ENCODE results near the gene TRPV5.

The TRPV5 gene

GRCh38 chr7:142959202-142959601 lies 25.7 kb upstream of the TRPV5 start:
- no peak for DNase-seq (ENCODE audit: extremely low read depth, insufficient read length)
- Histone ChIP-seq H3K36me3 (ENCODE audit: control insufficient read depth, insufficient read depth, low read length) (no peaks in the 10 kb centered on the region), H3K27me3 (replicated peaks; ENCODE audit: control insufficient read depth, insufficient read depth, low read length) (no peaks in the 10 kb centered on the region), H3K4me3 (replicated peaks; ENCODE audit: low read depth, low read length) (no peak overlapping the region)
- no peak for TF ChIP-seq CTCF (IDR thresholded peaks at IDR 0.05; ENCODE audit: insufficient read depth, low read length, poor library complexity, severe bottlenecking)

DNA sequence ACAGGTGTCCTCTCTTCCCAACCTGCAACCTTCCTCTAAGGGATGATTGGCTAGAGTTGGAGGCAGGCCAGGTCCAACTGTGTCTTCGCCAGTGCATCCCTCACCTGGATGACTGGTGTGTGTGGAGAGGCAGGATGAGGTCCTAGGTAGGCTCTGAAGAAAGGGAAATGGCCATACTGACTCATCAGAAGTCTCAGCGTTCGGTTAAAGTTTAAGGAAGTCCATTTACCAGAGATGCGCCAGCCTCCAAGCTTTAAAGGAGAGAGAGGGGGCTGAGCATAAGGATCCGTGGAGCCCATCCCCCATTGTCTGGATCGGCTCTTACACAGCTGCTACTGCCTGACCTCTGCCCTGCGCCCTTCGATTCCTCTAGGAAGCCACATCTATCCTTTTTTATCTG lies 24.2 kb upstream of the TRPV5 start:
- Histone ChIP-seq H3K4me3 (replicated peaks; ENCODE audit: low read depth, low read length) (no peak overlapping the region), H3K36me3 (ENCODE audit: control insufficient read depth, insufficient read depth, low read length) (no peaks in the 10 kb centered on the region), H3K27me3 (replicated peaks; ENCODE audit: control insufficient read depth, insufficient read depth, low read length) (no peaks in the 10 kb centered on the region)
- no peak for DNase-seq (ENCODE audit: extremely low read depth, insufficient read length)
- no peak for TF ChIP-seq CTCF (IDR thresholded peaks at IDR 0.05; ENCODE audit: insufficient read depth, low read length, poor library complexity, severe bottlenecking)

- no peak for TF ChIP-seq CTCF (IDR thresholded peaks at IDR 0.05; ENCODE audit: insufficient read depth, low read length, poor library complexity, severe bottlenecking)
- DNase-seq (ENCODE audit: extremely low read depth, insufficient read length), result no peak
- Histone ChIP-seq H3K4me3 (replicated peaks; ENCODE audit: low read depth, low read length) (no peak overlapping the region), H3K36me3 (ENCODE audit: control insufficient read depth, insufficient read depth, low read length) (no peaks in the 10 kb centered on the region), H3K27me3 (replicated peaks; ENCODE audit: control insufficient read depth, insufficient read depth, low read length) (no peaks in the 10 kb centered on the region)
These were observed 23.5 kb upstream of the TRPV5 start for GRCh38 chr7:142956951-142957623.

DNA sequence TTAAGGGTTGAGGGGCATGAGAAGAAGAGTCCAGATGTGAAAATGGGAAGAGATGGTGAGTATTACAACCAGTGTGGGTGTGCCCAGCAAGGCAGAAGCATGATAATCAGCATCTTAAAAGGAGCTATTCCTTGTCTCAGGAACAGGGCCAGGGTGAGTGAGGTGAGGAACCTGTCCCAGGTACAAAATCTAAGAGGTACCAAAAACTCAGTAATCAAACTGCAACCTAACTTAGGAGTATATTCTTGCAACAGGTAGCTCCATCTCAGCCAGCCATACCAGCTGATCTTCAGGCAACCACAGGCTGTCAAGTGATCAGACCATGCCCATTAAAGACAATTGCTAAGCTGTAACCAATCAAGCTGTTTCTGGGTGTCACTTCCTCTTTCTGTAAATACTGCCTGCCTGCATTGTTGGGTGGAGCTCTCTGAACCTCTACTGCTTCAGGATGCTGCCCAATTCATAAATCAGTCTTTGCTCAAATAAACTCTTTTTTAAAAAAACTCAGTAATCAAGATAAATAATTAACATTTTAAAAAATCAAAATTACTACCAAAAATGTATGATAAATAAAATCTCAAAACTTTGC lies 21.2 kb upstream of the TRPV5 start:
- H3K4me3 ChIP-seq (replicated peaks; ENCODE audit: low read depth, low read length), result no peak overlapping the region
- no peaks in the 10 kb centered on the region for H3K36me3 ChIP-seq (ENCODE audit: control insufficient read depth, insufficient read depth, low read length)
- H3K27me3 ChIP-seq (replicated peaks; ENCODE audit: control insufficient read depth, insufficient read depth, low read length), result no peaks in the 10 kb centered on the region
- no peak for DNase-seq (ENCODE audit: extremely low read depth, insufficient read length)
- TF ChIP-seq CTCF (IDR thresholded peaks at IDR 0.05; ENCODE audit: insufficient read depth, low read length, poor library complexity, severe bottlenecking), result no peak

- Histone ChIP-seq H3K36me3 (ENCODE audit: control insufficient read depth, insufficient read depth, low read length) (no peaks in the 10 kb centered on the region), H3K27me3 (replicated peaks; ENCODE audit: control insufficient read depth, insufficient read depth, low read length) (no peaks in the 10 kb centered on the region; the same call in none of the 2 replicates), H3K4me3 (replicated peaks; ENCODE audit: low read depth, low read length) (no peak overlapping the region)
- TF ChIP-seq CTCF (IDR thresholded peaks at IDR 0.05; ENCODE audit: insufficient read depth, low read length, poor library complexity, severe bottlenecking), result no peak
- DNase-seq (ENCODE audit: extremely low read depth, insufficient read length), result no peak
These were observed 16.7 kb upstream of the TRPV5 start for GRCh38 chr7:142950235-142950634.

Measured in GM06990 (cell line).